K562 (cell line): ENCODE measurements around the gene MAZ. TPM values are rescaled to one million over a fixed set of nuclear protein-coding genes. Genes with fewer than 3 reads are reported as not detected.
A peak's percentile ranks its signal among the peaks of the same experiment; 100 is the strongest.

Source experiments
- BDP1 ChIP-seq: IDR thresholded peaks from 3 replicates; pipeline ENCODE4 v1.6.1; 2011; ENCODE audit not compliant: insufficient read length, insufficient read depth
- BHLHE40 ChIP-seq: IDR thresholded peaks from 2 replicates; pipeline ENCODE4 v1.6.1; 2011; ENCODE audit warnings: low read length, improper control_type of control experiment
- C11orf30 ChIP-seq: fragments of 450-650 bp; IDR thresholded peaks from 2 replicates; pipeline ENCODE4 v1.6.1; 2016; ENCODE audit warnings: low read depth, mild to moderate bottlenecking
- CBX8 ChIP-seq: fragments of 200-600 bp; sonication (generic); IDR thresholded peaks from 2 replicates; pipeline ENCODE4 v1.6.1; 2012; ENCODE audit warnings: borderline replicate concordance, mixed run types, low read depth, mild to moderate bottlenecking, moderate library complexity, mixed read lengths, low read length, control low read depth, inconsistent platforms; ENCODE audit not compliant: poor library complexity, severe bottlenecking; ENCODE audit errors: extremely low read depth
- EWSR1 ChIP-seq: fragments of 450-650 bp; IDR thresholded peaks from 2 replicates; pipeline ENCODE4 v1.6.1; 2018; ENCODE audit warnings: borderline replicate concordance, mild to moderate bottlenecking, low read depth, moderate library complexity; ENCODE audit not compliant: partially characterized antibody
- GABPA ChIP-seq: fragments of 200-800 bp; sonication (Bioruptor generic); conservative IDR thresholded peaks from 2 replicates; pipeline ENCODE4 v1.6.1; 2016; ENCODE audit warnings: low read depth, missing genetic modification characterization, missing compliant biosample characterization
- HDAC6 ChIP-seq: IDR thresholded peaks from 2 replicates; pipeline ENCODE4 v1.6.1; 2012; ENCODE audit warnings: low read depth, mild to moderate bottlenecking, control low read depth, inconsistent platforms, low read length, moderate library complexity
- HNRNPL ChIP-seq: fragments of 200-400 bp; formaldehyde crosslinking; IDR thresholded peaks from 2 replicates; pipeline ENCODE4 v1.6.1; 2017; ENCODE audit warnings: low read depth, mild to moderate bottlenecking, low read length
- MTF1 ChIP-seq: fragments of 250-450 bp; sonication (Bioruptor Pico); IDR thresholded peaks from 2 replicates; pipeline ENCODE4 v1.9.0; 2021; ENCODE audit warnings: moderate library complexity, mild to moderate bottlenecking, inconsistent platforms, borderline replicate concordance
- RBM39 ChIP-seq: fragments of 200-400 bp; formaldehyde crosslinking; optimal IDR thresholded peaks from 2 replicates; pipeline ENCODE3; 2018; ENCODE audit warnings: low read depth, low read length
- TAF9B ChIP-seq: fragments of 450-650 bp; IDR thresholded peaks from 2 replicates; pipeline ENCODE4 v1.6.1; 2018; ENCODE audit warnings: mild to moderate bottlenecking; ENCODE audit not compliant: partially characterized antibody
- TSC22D4 ChIP-seq: fragments of 450-650 bp; IDR thresholded peaks from 2 replicates; pipeline ENCODE4 v1.6.1; 2016; ENCODE audit warnings: missing genetic modification characterization, missing biosample characterization, control low read depth
- USF2 ChIP-seq: sonication (generic); formaldehyde crosslinking; IDR thresholded peaks from 2 replicates; pipeline ENCODE4 v1.5.0; 2020; ENCODE audit warnings: missing genetic modification reagents
- YBX1 ChIP-seq: fragments of 450-650 bp; IDR thresholded peaks from 2 replicates; pipeline ENCODE4 v1.7.1; 2016; ENCODE audit warnings: mild to moderate bottlenecking
- ZBTB1 ChIP-seq: sonication (generic); formaldehyde crosslinking; IDR thresholded peaks from 2 replicates; pipeline ENCODE4 v1.8.1; 2023; ENCODE audit warnings: missing genetic modification reagents, low read depth, mild to moderate bottlenecking, borderline replicate concordance
- ZNF134 ChIP-seq: fragments of 250-450 bp; sonication (Bioruptor Pico); conservative IDR thresholded peaks from 2 replicates; pipeline ENCODE4 v1.4.0; 2020
- ZNF3 ChIP-seq: fragments of 250-450 bp; sonication (Bioruptor Pico); IDR thresholded peaks from 2 replicates; pipeline ENCODE4 v1.5.0; 2021; ENCODE audit warnings: mild to moderate bottlenecking, moderate library complexity
- ZNF449 ChIP-seq: fragments of 250-450 bp; sonication (Bioruptor Pico); IDR thresholded peaks from 2 replicates; pipeline ENCODE4 v1.8.0; 2022; ENCODE audit warnings: moderate library complexity, mild to moderate bottlenecking, inconsistent platforms
- ZNF764 ChIP-seq: fragments of 250-450 bp; sonication (Bioruptor Pico); IDR thresholded peaks from 2 replicates; pipeline ENCODE4 v1.4.0; 2020; ENCODE audit warnings: low read depth, mild to moderate bottlenecking, moderate library complexity
- polyA plus RNA-seq, 8 experiments: library from polyadenylated mRNA; depleted of rRNA in 4 of 8; stranded (reverse) in 5 of 8; unstranded in 3 of 8; fragments of >200 nt; fragmentation: Nextera tagmentation in 2 of 8; fragmentation: Illumina TruSeq in 1 of 8; extraction: Ambion mirVana in 2 of 8; extraction: Trizol in 1 of 8; gene quantifications; 2 replicates each; pipeline versions ENCODE4 v1.2.1 to v1.2.3, GENCODE V29; 2011 to 2014; ENCODE audit warnings: inconsistent platforms in 1 of 8, missing spikeins in 1 of 8
- total RNA-seq, 7 experiments: library from RNA; depleted of rRNA in 6 of 7; stranded (reverse); fragments of >200 nt in 6 of 7; fragmentation: Illumina TruSeq in 2 of 7; extraction: Trizol in 2 of 7; gene quantifications; 2 replicates each; pipeline versions ENCODE4 v1.2.1 to v1.2.3, GENCODE V29; 2011 to 2021; ENCODE audit warnings: low replicate concordance in 1 of 7
- TF ChIP-seq, protein P1 (sequence below): sonication (generic); formaldehyde crosslinking; IDR thresholded peaks from 2 replicates; pipeline ENCODE4 v1.8.1; 2023; ENCODE audit warnings: mild to moderate bottlenecking, missing genetic modification reagents, moderate library complexity
- TF ChIP-seq, protein P2 (sequence below), 2 experiments: IDR thresholded peaks; 2 replicates each; pipeline ENCODE4 v1.6.1; 2011; ENCODE audit warnings: borderline replicate concordance in 1 of 2, control low read depth in 1 of 2, low read depth in 1 of 2, low read length in 1 of 2, mild to moderate bottlenecking in 1 of 2, mixed read lengths in 1 of 2, moderate library complexity in 1 of 2; ENCODE audit not compliant: insufficient read depth in 1 of 2, insufficient read length in 1 of 2, poor library complexity in 1 of 2, severe bottlenecking in 1 of 2; ENCODE audit errors: extremely low read depth in 1 of 2
- TF ChIP-seq, protein P3 (sequence below): sonication (generic); formaldehyde crosslinking; IDR thresholded peaks from 2 replicates; pipeline ENCODE4 v1.8.0; 2023; ENCODE audit warnings: mild to moderate bottlenecking, missing genetic modification reagents

Gene MAZ
- total and polyA plus RNA-seq, 9 of the 15 experiments (the other 6 are each of a cell fraction or from before 2014, with no cell fraction given): 45.4 to 532 (median 250) TPM

DNA sequence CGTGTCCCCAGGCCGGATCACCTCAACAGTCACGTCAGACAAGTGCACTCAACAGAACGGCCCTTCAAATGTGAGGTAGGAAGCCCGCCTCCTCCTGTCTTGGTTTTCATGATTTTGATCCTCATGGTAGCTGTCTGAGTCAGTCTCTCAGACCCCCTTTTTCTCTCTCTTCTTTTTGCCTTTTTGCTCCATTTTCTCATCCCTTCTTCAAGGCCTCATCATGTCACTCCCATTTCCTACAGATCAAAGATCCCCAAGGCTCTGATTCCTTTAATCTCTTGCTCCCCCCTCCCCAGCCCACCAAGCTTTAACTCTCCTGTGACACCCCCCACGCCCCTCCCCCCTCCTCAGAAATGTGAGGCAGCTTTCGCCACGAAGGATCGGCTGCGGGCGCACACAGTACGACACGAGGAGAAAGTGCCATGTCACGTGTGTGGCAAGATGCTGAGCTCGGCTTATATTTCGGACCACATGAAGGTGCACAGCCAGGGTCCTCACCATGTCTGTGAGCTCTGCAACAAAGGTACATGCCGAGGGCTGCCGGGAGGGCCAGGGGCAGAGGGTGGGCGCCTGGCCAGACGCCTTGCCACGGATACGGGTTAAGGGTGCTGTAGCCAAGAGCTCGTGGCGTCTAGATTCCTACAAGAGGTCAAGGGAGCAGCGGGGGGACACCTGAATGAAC, 2.0 kb downstream of the MAZ start (continued):
- TF ChIP-seq BHLHE40 (peak; percentile 68; the same call in 1 of the 2 replicates), MTF1 (CRISPR knock-in tag) (no peak), HDAC6 (no peak), ZNF449 (CRISPR knock-in tag) (no peak), ZBTB1 (CRISPR knock-in tag) (no peak), EWSR1 (no peak), ZNF764 (CRISPR knock-in tag) (no peak), BDP1 (no peak), ZNF3 (CRISPR knock-in tag) (no peak), TAF9B (no peak), CBX8 (no peak), C11orf30 (peak; percentile 68), TSC22D4 (tag) (no peak), ZNF134 (CRISPR knock-in tag) (no peak), HNRNPL (no peak), GABPA (tag) (peak; percentile 49; the same call in 1 of the 2 replicates), USF2 (CRISPR knock-in tag) (peak; percentile 49; the same call in 1 of the 2 replicates), YBX1 (no peak), RBM39 (peak; percentile 65)
- TF ChIP-seq, protein P1, sequence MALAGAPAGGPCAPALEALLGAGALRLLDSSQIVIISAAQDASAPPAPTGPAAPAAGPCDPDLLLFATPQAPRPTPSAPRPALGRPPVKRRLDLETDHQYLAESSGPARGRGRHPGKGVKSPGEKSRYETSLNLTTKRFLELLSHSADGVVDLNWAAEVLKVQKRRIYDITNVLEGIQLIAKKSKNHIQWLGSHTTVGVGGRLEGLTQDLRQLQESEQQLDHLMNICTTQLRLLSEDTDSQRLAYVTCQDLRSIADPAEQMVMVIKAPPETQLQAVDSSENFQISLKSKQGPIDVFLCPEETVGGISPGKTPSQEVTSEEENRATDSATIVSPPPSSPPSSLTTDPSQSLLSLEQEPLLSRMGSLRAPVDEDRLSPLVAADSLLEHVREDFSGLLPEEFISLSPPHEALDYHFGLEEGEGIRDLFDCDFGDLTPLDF (CRISPR knock-in tag): no peak
- TF ChIP-seq, protein P2, sequence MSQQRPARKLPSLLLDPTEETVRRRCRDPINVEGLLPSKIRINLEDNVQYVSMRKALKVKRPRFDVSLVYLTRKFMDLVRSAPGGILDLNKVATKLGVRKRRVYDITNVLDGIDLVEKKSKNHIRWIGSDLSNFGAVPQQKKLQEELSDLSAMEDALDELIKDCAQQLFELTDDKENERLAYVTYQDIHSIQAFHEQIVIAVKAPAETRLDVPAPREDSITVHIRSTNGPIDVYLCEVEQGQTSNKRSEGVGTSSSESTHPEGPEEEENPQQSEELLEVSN (IDR thresholded peaks at IDR 0.05; ENCODE audit: borderline replicate concordance in 1 of 2, extremely low read depth in 1 of 2, insufficient read depth in 1 of 2, insufficient read length in 1 of 2, low read depth in 1 of 2, low read length in 1 of 2, poor library complexity in 1 of 2, severe bottlenecking in 1 of 2): peak in 1 of 2 experiments; percentile 73
- TF ChIP-seq, protein P3, sequence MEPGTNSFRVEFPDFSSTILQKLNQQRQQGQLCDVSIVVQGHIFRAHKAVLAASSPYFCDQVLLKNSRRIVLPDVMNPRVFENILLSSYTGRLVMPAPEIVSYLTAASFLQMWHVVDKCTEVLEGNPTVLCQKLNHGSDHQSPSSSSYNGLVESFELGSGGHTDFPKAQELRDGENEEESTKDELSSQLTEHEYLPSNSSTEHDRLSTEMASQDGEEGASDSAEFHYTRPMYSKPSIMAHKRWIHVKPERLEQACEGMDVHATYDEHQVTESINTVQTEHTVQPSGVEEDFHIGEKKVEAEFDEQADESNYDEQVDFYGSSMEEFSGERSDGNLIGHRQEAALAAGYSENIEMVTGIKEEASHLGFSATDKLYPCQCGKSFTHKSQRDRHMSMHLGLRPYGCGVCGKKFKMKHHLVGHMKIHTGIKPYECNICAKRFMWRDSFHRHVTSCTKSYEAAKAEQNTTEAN: no peak
